K562 (cell line): ENCODE results near the gene SARS1. TPM values are rescaled to one million over a fixed set of nuclear protein-coding genes. Genes with fewer than 3 reads are reported as not detected.

Experiments
- ARID3B ChIP-seq: fragments of 250-450 bp; sonication (Bioruptor Pico); IDR thresholded peaks from 2 replicates; pipeline ENCODE4 v1.4.0; 2020; ENCODE audit warnings: borderline replicate concordance
- CREB1 ChIP-seq, 2 experiments: sonication (generic) in 1 of 2; formaldehyde crosslinking in 1 of 2; IDR thresholded peaks; 2 replicates each; pipeline versions ENCODE4 v1.6.1 to v1.8.0; 2012 to 2022; ENCODE audit warnings: inconsistent platforms in 1 of 2, mild to moderate bottlenecking in 1 of 2, missing genetic modification reagents in 1 of 2, moderate library complexity in 1 of 2
- ELF4 ChIP-seq: fragments of 450-650 bp; formaldehyde crosslinking; IDR thresholded peaks from 2 replicates; pipeline ENCODE4 v1.4.0; 2022; ENCODE audit warnings: missing genetic modification characterization
- ETV1 ChIP-seq: fragments of 450-650 bp; conservative IDR thresholded peaks from 2 replicates; pipeline ENCODE4 v1.6.1; 2016; ENCODE audit warnings: missing genetic modification characterization, control low read depth, low read depth, missing compliant biosample characterization
- MBD2 ChIP-seq: sonication (generic); IDR thresholded peaks from 2 replicates; pipeline ENCODE4 v1.6.1; 2016; ENCODE audit warnings: low read depth, borderline replicate concordance
- MTA1 ChIP-seq: fragments of 450-650 bp; IDR thresholded peaks from 2 replicates; pipeline ENCODE4 v1.6.1; 2017; ENCODE audit warnings: borderline replicate concordance
- MYBL2 ChIP-seq, 2 experiments: fragments of 450-650 bp in 1 of 2; sonication (generic) in 1 of 2; formaldehyde crosslinking in 1 of 2; IDR thresholded peaks; 2 replicates each; pipeline versions ENCODE4 v1.6.1 to v1.8.1; 2017 to 2022; ENCODE audit warnings: borderline replicate concordance in 1 of 2, inconsistent platforms in 1 of 2, low read depth in 1 of 2, mild to moderate bottlenecking in 1 of 2, missing genetic modification reagents in 1 of 2, moderate library complexity in 1 of 2
- NCOA4 ChIP-seq: fragments of 450-650 bp; IDR thresholded peaks from 2 replicates; pipeline ENCODE4 v1.6.1; 2018; ENCODE audit warnings: mild to moderate bottlenecking; ENCODE audit not compliant: partially characterized antibody
- RBBP5 ChIP-seq: fragments of 200-600 bp; sonication (generic); IDR thresholded peaks from 2 replicates; pipeline ENCODE4 v1.6.1; 2012; ENCODE audit warnings: borderline replicate concordance, mild to moderate bottlenecking, low read length, control low read depth, inconsistent platforms; ENCODE audit not compliant: insufficient read depth, poor library complexity, severe bottlenecking
- SMARCC2 ChIP-seq: fragments of 450-650 bp; IDR thresholded peaks from 2 replicates; pipeline ENCODE4 v1.6.1; 2017; ENCODE audit warnings: antibody characterized with exemption, moderate library complexity, mild to moderate bottlenecking, low read depth
- THAP7 ChIP-seq: fragments of 250-450 bp; sonication (Bioruptor Pico); IDR thresholded peaks from 2 replicates; pipeline ENCODE4 v1.5.0; 2021
- ZBTB2 ChIP-seq: fragments of 450-650 bp; IDR thresholded peaks from 2 replicates; pipeline ENCODE4 v1.6.1; 2016; ENCODE audit warnings: antibody characterized with exemption
- ZNF124 ChIP-seq: sonication (generic); formaldehyde crosslinking; IDR thresholded peaks from 2 replicates; pipeline ENCODE4 v1.8.1; 2022; ENCODE audit warnings: missing genetic modification reagents
- ZNF354B ChIP-seq: fragments of 250-450 bp; sonication (Bioruptor Pico); IDR thresholded peaks from 2 replicates; pipeline ENCODE4 v1.4.0; 2020
- ZNF77 ChIP-seq: fragments of 250-450 bp; sonication (Bioruptor Pico); IDR thresholded peaks from 2 replicates; pipeline ENCODE4 v1.5.0; 2020
- polyA plus RNA-seq, 8 experiments: library from polyadenylated mRNA; depleted of rRNA in 4 of 8; stranded (reverse) in 5 of 8; unstranded in 3 of 8; fragments of >200 nt; fragmentation: Nextera tagmentation in 2 of 8; fragmentation: Illumina TruSeq in 1 of 8; extraction: Ambion mirVana in 2 of 8; extraction: Trizol in 1 of 8; gene quantifications; 2 replicates each; pipeline versions ENCODE4 v1.2.1 to v1.2.3, GENCODE V29; 2011 to 2014; ENCODE audit warnings: inconsistent platforms in 1 of 8, missing spikeins in 1 of 8
- total RNA-seq, 7 experiments: library from RNA; depleted of rRNA in 6 of 7; stranded (reverse); fragments of >200 nt in 6 of 7; fragmentation: Illumina TruSeq in 2 of 7; extraction: Trizol in 2 of 7; gene quantifications; 2 replicates each; pipeline versions ENCODE4 v1.2.1 to v1.2.3, GENCODE V29; 2011 to 2021; ENCODE audit warnings: low replicate concordance in 1 of 7

Gene SARS1
- total and polyA plus RNA-seq, 9 of the 15 experiments (the other 6 are each of a cell fraction or from before 2014, with no cell fraction given) = 221 to 623 (median 254) TPM

- TF ChIP-seq ARID3B (CRISPR knock-in tag) (no peak), THAP7 (CRISPR knock-in tag) (no peak), ZNF124 (CRISPR knock-in tag) (no peak), ZNF77 (CRISPR knock-in tag) (no peak), ELF4 (CRISPR knock-in tag) (no peak), ETV1 (tag) (no peak), CREB1 (IDR thresholded peaks at IDR 0.05) (no peak), CREB1 (CRISPR knock-in tag; IDR thresholded peaks at IDR 0.05) (no peak), NCOA4 (no peak), RBBP5 (no peak), MYBL2 (IDR thresholded peaks at IDR 0.05; ENCODE audit: low read depth) (no peak), MYBL2 (CRISPR knock-in tag; IDR thresholded peaks at IDR 0.05; ENCODE audit: borderline replicate concordance) (no peak), MBD2 (no peak), SMARCC2 (no peak), ZBTB2 (no peak), MTA1 (no peak; the same call in 1 of the 2 replicates), ZNF354B (CRISPR knock-in tag) (no peak)
Measured at GRCh38 chr1:109274533-109275476, 61.1 kb downstream of the SARS1 start (continued).
